ENCODE data around the gene VTI1B.

- no peak for TF ChIP-seq CTCF (IDR thresholded peaks at IDR 0.05; ENCODE audit: low read depth, low read length, poor library complexity, severe bottlenecking)
- TF ChIP-seq EZH2phosphoT487 (IDR thresholded peaks at IDR 0.05; ENCODE audit: borderline replicate concordance, low read length) = no peak
Measured at GRCh38 chr14:67650151-67650550, 24.3 kb downstream of the VTI1B start.

Data from DOHH2 (cell line).